Colon (tissue), 2 donors: ENCODE results near the gene RTP5.
"Not testable (repeated sequence)": the region's sequence is repeated elsewhere in the genome, so short reads cannot be mapped to it uniquely, and the experiment has no call there.

Source experiments
- FAIRE-seq: peaks from 2 replicates; lab custom pipeline; 2012; peaks lifted over from hg19 to GRCh38; lab: Jason Lieb, UNC
- donor health status: control.
- donor health status: control.

Gene RTP5

GRCh38 chr2:241922816-241923601 lies 53.5 kb downstream of the RTP5 start:
- not testable (repeated sequence) for FAIRE-seq
